G401 (cell line): ENCODE results near the gene ST13. TPM values are rescaled to one million over a fixed set of nuclear protein-coding genes. Genes with fewer than 3 reads are reported as not detected.
"Not testable (repeated sequence)": the region's sequence is repeated elsewhere in the genome, so short reads cannot be mapped to it uniquely, and the experiment has no call there.

Experiments used
- DNase-seq: peaks from one replicate; pipeline ENCODE4 v3.0.0-alpha.2; 2015; ENCODE audit warnings: low spot score
- in situ Hi-C: cut with HindIII; loops from 2 replicates; pipeline ENCODE4 v1.10.0; 2016; ENCODE audit warnings: low sequenced_read_pairs, mixed read lengths
- total RNA-seq: library from RNA; depleted of rRNA; stranded (reverse); fragments of >200 nt; shearing (Covaris generic); gene quantifications from 2 replicates; pipeline ENCODE4 v1.2.3, GENCODE V29; 2014

Gene ST13
- total RNA-seq, 1 experiment from 2014 or later, result 354 TPM

DNA sequence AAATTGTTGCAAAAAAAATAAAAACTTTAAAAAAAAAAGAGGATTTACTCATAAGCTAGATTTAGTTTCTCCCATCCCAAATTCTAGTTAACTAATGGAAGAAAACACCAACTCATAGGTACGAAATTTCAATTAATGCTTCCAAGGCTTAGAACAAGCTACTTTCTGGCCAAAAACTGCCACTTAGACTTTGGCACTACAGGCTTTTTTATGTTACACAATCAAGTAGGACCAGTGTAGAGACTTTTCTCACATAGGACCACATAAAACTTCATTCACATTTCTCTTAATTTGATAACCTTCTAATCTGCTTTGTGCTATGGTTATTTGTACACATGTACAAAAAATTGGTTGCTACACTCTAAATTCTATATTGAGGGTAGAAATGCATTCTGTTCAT is 3.1 kb downstream of the ST13 start:
- in situ Hi-C loops, result no loop called here
- no peak for DNase-seq

DNA sequence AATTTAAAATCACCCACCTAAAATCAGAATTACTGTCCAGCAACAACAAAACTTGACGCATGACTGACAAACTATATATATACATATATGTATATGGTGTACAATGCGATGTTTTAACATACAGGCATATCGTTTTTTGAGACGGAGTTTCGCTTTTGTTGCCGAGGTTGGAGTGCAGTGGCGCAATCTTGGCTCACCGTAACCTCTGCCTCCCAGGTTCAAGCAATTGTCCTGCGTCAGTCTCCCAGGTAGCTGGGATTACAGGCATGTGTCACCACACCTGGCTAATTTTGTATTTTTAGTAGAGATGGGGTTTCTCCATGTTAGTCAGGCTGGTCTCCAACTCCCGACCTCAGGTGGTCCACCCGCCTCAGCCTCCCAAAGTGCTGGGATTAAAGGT is 10.6 kb downstream of the ST13 start:
- DNase-seq, in situ Hi-C loops: not testable (repeated sequence)

- in situ Hi-C loops, result no loop called here
- DNase-seq, result no peak
These were observed 11.5 kb downstream of the ST13 start for GRCh38 chr22:40844951-40845350.

- in situ Hi-C loops, result no loop called here
- no peak for DNase-seq
These were observed 18.0 kb downstream of the ST13 start for GRCh38 chr22:40838486-40838885.

DNA sequence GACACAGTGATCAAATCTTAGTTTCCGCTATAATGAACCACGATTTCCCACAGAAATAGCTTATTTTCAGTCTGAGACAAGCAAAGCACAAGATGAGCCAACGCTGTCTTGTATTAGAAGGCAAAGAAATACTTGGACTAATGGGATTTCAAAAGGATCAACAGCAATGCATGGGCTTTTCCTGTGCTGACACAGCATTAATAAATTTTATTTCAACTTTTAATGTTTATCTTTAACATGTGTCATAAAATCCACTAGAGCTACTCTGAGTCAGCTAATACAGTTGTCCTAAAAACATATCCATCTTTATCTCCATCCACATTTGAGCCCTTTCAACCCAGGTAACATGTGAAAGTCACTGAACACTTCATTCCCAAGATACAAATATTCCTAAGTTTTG is 21.8 kb downstream of the ST13 start:
- in situ Hi-C loops, result no loop called here
- DNase-seq, result no peak

DNA sequence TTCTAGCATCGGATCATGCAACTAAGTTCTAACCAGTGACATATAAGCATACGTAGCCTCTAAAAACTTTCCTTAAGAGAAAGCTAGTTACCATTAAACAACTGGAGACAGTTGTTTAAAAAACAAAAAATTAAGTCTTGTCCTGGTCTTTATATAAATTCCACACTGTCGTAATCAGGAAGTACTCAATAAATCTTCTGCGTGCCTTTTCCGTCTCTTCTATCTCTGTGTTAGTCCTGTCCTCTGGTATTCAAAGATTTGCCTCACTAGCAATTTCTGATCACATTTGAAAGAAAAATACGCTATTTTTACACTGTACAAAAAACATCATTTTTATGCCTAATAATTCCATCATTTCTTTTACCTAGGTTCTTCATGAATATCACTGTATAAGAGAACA is 27.3 kb downstream of the ST13 start:
- DNase-seq, result no peak
- in situ Hi-C loops, result no loop called here

GRCh38 chr22:40826984-40827741 is 29.3 kb downstream of the ST13 start:
- in situ Hi-C loops, result no loop called here
- no peak for DNase-seq

DNA sequence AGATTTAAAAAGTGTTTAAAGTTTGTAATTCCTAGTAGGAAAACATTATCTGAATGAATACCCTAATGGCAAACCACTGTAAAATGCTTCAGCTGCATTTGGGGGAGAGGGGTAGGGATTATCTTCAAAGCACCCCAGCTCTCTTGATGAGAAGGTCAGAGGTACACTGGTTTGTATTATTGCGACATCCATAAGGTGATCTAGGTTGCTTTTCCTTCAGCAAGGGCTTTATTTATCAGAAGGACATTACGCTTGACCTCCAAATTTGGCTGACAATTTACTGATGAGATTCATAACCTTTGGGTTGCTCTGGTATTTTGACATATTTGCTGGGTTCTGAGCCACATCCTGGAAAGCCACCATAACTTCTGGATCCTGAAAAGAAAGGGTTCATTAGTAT is 30.1 kb downstream of the ST13 start:
- DNase-seq, in situ Hi-C loops: not testable (repeated sequence)

DNA sequence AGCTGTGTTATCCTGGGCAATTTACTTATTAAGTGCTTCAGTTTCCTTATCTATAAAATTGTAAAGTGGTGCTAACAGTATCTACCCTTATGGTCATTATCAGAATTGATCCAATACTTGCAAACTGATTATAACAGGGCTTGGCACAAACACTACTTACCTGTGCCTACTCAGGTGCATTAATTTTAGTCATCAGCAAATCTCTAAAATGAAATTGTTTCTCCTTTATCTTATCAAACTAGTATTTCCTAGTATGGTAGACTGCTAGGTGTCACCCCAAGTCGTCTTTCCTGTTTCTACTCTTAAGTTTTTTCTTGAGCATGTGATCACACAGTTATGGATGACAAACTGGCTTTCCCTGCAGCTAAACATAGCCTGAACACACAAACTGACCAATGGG is 33.0 kb downstream of the ST13 start:
- in situ Hi-C loops, result no loop called here

DNA sequence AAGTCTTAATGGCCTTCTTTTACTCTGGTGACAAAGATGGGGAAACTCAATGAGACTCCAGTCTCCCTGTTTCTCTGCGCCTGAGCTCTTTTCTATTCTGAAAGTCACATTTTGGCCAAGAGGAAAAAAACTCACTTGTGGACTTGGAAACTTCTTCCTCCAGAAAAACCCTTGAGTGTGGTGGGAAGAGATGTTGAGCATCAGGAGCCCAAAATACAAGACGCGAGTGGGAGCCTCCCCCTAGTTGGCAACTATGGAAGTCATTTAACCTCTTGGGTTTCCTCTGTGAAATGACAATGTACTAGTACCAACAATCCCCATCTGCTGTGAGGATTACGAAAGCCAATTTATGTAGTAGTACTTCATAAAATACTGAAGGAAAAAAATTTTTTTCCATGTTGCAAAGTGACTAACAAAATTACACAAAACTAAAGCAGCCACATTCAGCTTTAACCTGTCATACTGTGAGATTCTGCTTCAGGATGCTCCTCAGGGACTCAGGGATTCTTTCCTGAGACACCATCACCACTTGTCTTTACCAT is 36.8 kb downstream of the ST13 start:
- in situ Hi-C loops, result no loop called here
- no peak for DNase-seq

More for the DNA sequence above, 33.0 kb downstream of the ST13 start:
- DNase-seq, result no peak

- in situ Hi-C loops, result no loop called here
These were observed 37.5 kb downstream of the ST13 start, which contains the start of gene SLC25A17 for GRCh38 chr22:40818747-40819598. Gene SLC25A17, minus strand, starts transcription at chr22:40819346. Its CDS starts 98 bp downstream, at chr22:40819248.

DNA sequence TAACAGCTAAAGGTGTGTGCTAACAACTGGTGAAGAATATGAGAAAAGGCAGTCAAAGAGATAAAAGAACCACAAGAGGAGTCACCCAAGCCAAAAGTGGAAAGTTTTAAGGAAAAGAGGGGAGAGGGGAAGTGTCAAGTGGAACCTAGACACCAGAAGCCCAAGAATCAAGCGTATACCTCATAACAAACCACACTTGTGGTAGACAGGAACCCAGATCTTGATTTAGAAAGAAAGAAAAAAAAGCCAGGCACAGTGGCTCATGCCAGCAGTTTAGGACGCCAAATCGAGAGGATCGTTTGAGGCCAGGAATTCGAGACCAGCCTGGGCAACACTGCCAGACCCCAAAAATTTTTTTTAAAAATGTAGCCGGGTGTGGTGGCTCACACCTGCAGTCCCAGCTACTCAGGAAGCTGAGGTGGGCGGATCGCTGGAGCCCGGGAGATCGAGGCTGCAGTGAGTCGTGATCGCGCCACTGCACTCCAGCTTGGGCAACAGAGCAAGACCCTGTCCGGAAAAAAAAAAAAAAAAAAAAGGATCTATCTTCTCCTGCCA is 38.2 kb downstream of the ST13 start:
- DNase-seq, result no peak

More at GRCh38 chr22:40818747-40819598, 37.5 kb downstream of the ST13 start, which contains the start of gene SLC25A17:
- DNase-seq, result peak; percentile 92

GRCh38 chr22:40817737-40818136 is 38.7 kb downstream of the ST13 start:
- in situ Hi-C loops, result no loop called here
- DNase-seq, result no peak

More for the DNA sequence above, 38.2 kb downstream of the ST13 start:
- in situ Hi-C loops, result no loop called here

- DNase-seq, result no peak
- in situ Hi-C loops, result no loop called here
These were observed 42.5 kb downstream of the ST13 start for GRCh38 chr22:40813912-40814315.

GRCh38 chr22:40808018-40808841 is 48.2 kb downstream of the ST13 start:
- in situ Hi-C loops, result no loop called here
- no peak for DNase-seq

- no peak for DNase-seq
- in situ Hi-C loops, result no loop called here
These were observed 49.7 kb downstream of the ST13 start for GRCh38 chr22:40806711-40807110.

DNA sequence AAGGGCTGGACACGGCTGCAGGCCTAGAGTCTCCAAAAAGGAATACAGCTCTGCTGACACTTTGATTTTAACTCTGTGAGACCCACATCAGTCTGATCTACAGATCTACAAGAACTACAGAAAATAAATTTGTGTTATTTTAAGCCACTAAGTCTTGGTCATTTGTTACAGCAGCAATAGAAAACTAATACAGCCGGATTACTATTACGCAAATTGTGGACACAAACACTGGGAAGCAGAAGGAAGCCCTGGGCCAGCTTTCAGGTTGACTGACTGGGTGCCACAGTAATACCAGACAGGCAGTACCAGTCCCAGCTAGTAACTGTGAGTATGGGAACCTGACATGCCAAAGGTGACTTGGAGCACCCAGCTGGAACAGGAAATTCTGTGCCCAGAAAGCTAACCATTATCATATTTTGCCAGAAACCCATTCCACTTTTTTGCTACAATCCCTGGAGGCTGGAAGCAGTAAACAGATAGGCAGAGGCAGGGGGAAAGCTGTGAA is 50.7 kb downstream of the ST13 start:
- DNase-seq, result no peak

DNA sequence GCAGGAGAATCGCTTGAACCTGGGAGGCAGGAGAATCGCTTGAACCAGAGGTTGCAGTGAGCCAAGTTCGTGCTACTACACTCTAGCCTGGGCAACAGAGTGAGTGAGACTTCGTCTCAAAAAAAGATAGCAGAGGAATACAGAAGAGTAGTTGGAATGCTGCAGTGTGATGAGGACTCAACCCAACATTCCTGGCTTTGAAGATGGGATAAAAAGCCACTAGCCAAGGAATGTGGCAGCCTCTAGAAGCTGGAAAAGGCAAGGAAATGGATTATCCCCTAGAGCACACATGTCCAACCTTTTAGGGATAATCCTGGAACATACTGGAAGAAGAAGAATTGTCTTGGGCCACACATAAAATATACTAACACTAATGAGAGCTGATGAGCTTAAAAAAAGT is 51.2 kb downstream of the ST13 start:
- in situ Hi-C loops, result no loop called here
- DNase-seq, result no peak

More for the DNA sequence above, 50.7 kb downstream of the ST13 start:
- in situ Hi-C loops, result no loop called here

GRCh38 chr22:40803321-40803720 is 53.1 kb downstream of the ST13 start:
- no peak for DNase-seq
- in situ Hi-C loops, result no loop called here
